OCI-M2 (cell line): ENCODE data around the gene NEK7.
"Not testable (repeated sequence)": the region's sequence is repeated elsewhere in the genome, so short reads cannot be mapped to it uniquely, and the experiment has no call there.

Experiments used
- DNase-seq: peaks from one replicate; lab custom pipeline; 2025; ENCODE audit not compliant: unreplicated experiment; lab: John Stamatoyannopoulos, UW

The NEK7 gene

DNA sequence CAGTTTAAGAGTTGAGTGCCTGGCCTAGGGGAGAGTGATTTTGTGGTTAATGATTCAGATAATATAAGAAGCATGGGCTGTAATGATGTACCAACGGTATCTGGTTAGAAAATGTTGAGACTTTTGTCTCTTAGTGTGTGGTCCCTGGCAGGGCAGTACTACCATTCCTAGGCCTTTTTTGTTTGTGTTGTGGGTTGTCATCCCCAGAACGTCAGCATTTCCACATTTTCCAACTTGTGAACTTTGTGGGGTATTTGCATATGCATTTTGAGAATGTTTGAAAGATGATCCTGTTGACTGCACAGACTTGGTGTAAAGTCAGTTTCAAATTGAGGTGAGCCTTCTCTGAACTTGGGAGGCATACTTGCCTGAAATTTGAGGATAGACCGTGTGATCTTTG lies 11.4 kb downstream of the NEK7 start:
- DNase-seq = no peak

DNA sequence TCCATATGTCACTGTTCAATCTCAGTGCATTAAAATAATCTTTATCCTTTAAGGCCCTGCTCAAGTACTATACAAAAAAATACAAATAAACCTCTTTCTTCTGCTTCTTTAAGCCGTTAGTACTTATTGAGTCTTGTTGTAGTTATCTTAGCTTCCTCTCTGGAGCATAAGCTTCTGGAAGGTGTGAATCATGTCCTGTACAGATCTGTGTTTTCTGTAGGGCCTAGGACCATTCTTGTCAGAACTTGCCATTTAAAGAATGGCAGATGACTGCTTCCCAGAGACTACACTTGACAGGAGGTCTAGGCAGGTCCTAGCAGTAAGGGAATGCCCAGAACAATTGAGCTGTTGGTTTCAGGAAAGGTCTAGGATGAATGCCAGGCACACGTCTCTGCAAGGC lies 12.9 kb downstream of the NEK7 start:
- DNase-seq = no peak

DNA sequence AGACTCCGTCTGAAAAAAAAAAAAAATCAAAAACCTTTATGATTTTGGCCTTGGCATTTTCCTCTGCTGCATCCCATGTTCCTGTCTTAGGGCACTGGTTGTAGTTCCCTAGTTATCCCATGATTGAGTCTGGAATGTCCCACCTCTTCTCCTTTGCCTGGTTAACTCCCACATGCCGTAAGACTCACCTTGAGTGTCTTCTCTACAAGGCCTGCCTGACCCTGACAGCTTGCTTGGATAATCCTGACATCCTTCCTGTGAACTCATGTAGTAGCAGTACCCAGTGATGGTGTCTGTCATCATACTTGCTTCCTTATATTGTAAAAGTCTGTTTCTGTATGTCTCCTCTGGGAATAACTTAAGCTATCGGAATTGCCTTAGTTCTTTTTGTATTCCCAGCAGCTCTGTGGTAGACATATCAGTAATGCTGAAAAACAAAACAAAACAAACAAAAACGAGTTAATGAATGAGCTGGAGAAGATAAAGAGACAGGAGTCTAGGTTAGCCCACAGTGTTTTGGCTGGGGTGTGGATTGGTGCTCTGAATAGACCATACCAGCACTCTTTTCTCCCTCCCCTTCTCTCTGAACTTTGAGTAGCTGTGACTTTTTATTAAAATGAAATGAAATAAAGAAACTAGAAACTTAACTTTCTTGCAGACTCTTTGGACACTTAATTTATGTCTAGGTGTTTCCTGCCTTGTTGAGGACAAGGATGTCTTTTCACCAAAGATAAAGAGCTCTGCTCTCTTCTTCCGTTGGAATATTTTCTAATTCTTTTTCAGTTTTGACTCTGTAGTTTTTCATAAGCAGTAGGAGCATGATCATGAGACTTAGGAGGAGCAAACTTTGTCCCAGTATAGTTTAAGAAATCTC lies 15.1 kb downstream of the NEK7 start:
- DNase-seq = no peak

DNA sequence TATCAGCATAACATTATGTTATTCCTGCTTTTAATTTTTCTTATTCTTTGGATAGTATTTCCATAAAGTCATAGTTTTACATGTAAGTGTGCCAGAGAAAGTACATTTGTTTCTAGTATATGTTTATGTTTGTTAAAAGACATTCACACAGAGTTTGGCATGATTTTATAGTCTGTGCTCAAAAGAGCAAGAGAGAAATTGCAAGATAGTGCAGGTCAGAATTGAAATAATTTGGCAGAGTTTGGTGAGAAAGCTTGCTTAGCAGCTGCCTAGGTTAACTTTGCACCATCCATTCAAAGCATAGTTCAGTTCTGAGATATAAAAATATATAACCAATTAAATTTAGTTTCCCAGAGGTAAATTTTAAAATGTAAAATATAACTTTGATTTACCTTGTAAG lies 17.0 kb downstream of the NEK7 start:
- no peak for DNase-seq

DNA sequence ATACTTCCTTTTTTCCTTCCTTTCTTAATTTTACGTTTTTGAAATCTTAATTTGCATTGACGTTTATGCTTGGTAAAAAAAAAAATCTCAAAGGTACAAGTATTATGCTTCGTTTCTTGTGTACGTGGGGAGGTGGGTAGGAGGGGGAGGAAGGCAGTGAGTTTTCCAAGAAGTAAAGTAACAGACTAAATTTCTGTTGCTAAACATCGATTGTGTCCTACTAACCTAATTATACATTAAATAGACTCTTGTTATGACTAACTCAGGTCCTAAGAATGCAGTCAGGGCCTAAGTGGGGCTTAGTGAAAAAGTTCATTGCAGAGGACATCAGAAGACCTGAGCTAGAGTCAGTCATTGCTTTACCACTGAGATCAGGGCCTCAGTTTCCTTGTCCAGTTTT lies 17.5 kb downstream of the NEK7 start:
- DNase-seq = no peak

DNA sequence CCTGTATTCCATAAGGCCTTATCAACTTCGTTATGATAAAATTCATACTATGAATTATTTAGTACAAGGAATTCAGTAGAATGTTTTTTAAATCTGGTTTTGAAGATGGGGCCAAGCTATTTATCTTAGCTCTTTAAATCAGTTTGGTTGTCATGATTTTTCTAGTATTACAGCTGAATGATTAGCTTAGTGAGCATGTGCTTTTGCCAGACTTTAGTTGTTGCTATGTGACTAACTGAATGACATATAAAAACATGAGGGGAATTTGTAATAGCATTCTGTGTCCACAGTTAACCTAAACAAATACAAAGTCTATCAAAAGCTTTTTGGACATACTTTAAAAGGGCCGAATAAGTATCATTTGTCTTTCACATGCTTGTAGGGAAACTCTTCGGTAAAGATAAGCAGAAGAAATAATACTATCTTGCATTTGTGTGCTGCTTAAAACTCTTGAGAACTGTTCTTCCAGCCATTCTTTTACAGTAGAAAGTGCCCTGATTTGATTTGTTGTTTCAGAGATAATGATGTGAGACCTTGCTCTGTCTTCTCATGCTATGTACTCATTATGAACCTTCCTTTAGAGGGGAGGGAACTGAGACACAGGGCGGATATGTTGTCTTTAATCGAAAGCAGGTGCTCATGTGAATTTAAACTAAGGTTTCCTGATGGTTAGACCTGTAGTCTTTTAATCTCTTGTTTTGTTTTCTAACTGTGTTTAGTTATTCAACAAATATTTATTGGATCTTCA lies 18.8 kb downstream of the NEK7 start:
- no peak for DNase-seq

DNA sequence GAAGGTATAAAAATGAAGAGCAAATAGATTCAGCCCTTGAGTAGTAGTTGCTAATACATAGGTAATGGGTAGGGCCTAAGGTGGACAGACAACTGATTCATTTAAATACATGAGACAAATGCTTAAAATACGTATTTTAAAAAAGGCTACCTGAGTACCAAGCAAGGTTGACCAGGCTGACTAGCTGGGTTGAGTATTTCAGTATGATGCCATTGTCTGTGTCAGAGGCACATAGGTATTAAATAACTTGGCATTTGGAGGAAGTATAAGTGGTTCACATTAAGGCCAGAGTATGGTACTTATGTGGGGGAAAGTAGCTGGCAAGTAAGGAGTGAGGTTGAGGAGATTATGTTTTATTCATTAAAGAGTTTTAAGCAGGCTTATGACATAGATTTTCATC lies 19.4 kb downstream of the NEK7 start:
- no peak for DNase-seq

DNA sequence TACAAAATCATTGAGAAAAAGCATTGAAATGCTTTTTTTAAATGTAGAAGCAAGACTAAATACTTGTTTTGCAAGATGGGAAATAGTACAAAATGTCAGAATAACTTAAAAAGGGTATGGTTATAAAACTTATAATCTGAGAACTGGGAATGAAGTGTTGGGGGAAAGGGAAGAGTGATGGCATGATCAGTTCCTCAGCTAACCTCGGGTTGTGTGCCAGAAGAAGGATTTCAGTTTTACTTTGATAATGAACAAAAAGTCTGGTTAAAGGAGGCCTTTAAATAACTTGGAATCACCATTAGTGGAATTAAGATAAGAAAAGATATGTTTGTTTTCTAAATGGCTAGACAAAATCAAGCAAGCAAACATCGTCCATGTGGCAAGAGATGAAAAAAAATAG lies 20.7 kb downstream of the NEK7 start:
- no peak for DNase-seq

DNA sequence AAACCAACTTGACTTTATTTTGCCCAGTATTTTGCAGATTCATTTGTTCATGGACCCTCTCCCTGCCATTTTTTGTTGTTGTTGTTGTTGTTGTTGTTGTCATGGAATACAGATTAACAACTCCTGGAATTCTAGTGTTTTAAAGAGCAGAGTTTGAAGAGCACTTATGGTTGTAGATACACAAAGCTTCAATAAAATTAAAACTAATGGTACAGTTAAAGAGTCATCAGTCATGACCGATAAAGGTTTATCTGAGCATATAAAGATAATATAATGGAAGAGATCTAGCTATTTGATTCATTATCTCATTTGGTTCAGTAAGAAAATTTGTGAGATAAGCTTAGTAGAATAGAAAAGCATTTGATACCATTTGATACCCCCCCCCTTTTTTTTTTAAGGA lies 21.8 kb downstream of the NEK7 start:
- no peak for DNase-seq

DNA sequence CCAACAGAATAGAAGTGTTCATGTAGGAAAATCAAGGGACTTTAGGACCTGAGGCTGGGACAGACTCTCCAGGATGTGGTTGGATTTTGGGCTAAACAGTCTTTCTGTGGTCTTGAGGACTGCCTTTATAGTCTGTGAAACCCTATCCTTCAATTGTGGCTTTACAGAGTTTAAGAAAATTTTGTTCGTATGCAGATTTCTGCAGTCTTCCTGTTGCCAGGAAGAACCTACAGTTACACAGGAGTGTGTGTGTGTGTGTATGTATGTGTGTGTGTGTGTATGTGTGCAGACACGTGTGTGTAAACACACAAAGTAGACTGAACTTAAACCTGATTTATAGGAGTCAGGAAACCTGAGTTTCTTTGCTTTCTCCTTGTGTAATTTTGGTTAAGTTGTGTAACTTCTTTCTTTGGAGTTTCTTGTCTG lies 22.8 kb downstream of the NEK7 start:
- DNase-seq = no peak

DNA sequence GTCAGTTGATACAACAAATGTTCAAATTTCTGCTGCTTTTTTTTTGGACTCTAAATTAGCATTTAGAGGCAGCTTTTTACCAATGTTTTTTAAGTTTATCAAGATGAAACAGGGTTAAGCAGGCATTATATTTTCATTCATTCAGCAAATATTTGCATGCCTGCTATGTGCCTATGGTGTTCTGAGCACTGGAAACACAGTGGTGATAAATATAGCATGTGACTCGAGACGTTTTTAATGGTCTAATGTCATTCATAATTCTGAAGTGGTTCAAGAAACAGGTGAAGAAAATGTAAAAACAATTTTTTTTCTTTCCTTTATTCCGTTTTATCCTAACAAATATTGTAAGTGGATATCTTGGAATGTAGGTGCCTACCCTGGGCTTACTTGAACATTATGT lies 26.8 kb downstream of the NEK7 start:
- no peak for DNase-seq

DNA sequence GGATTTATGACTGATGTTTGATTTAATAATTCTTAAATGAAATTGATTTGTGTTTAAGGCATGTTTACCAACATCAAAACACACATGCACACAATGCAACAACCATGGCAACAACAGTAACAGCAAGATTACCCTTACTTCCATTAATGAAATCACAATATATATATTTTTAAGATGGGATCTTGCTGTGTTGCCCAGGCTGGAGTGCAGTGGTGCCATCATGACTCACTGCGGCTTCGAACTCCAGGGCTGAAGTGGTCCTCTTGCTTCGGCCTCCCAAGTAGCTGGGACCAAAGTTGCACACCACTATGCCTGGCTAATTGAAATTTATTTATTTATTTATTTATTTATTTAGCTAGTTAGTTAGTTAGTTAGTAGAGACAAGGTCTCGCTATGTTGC lies 27.7 kb downstream of the NEK7 start:
- DNase-seq = no peak

DNA sequence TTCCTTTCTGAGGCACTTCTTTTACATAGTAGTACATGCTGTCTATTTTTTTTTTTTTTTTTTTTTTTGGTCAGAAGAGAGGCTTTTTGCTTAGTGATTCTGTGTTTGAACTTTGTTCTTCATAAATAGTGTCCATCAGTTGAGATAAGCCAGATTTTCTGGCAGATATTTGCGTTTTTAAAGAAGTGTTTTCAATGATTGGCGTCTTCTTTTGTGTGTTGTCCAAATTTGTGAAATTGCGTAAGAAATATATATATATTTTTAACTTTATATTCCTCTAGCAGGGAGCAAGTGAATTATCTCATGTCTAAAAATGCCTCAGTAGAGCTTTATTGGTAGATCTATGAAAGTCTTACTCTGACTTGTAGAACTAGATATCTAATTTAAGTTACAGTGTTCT lies 28.3 kb downstream of the NEK7 start:
- no peak for DNase-seq

DNA sequence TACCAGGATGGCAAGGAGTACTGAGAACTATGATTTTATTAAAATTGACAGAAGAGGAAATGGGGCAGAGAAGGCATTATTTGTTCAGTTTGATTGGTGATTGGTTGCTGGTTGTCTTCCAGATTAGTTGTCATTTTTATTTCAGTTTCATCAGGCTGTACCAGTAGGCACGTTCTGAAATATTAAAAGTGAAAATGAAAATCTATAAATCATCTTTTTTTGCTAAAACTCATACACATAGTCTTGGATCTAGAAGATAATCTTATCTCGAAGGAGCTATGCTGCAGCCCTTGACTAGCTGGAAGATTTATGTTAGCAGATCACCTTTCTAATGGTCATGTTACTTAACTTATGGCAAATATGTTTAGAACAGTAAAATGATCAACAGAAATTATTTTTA lies 29.0 kb downstream of the NEK7 start:
- DNase-seq = no peak

DNA sequence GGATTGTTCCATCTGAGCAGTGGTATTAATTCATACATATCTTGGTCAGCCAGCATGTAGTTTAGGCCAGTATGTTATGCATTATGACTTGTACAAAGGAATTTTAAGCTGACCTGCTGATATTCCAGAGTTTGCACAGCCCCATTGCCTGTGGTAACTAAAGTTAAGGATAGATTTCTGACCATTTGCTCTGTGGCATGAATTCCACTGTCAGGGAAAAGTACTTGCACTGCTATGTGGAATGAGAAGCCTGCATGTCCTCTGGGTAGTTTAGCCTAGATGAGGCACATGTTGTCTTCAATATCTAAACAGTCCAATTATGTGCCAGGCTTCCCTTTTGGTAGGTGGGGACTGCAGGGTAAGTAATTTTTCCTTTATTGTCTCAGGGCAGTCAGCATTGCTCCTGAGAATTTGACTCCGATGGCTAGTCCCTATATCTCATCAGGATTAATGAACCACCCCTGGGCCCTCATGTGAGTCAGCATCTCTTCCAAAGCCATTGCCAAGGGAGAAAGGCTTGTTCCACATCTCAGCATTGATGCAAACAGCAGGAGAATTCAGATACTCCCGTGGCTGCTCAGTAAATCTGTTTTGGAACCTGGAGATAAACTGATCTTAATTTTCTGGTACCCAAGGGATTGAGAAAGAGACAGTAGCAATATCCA lies 30.2 kb downstream of the NEK7 start:
- no peak for DNase-seq

DNA sequence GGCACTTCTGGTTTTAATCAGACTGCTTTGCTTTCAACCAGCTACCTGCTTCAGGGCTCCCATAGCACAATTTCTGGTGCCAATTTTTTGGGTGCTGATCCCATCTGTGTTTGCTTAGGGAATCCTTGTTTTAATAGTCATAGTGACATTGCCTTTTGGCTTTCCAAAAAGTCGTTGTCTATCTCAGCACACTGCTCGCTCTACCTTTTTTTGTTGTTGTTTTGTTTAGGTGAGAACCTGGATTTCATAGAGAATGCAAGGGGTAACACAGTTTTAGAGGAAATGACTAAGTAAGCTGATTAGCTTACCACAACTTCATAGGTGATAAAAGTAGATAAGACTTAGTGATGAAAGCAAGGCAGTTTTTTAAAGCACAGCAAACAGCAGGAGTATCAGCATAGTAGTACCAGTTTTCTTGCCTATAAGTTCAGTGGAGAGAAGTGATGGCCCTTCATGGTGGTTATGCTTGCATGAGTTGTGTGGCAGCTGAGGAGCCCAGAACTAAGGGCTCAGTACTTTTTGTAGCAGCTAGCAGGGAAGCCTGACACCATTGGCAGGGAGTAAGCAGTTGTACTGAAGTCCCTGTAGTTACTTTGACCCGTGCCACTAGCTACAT lies 31.3 kb downstream of the NEK7 start:
- no peak for DNase-seq

DNA sequence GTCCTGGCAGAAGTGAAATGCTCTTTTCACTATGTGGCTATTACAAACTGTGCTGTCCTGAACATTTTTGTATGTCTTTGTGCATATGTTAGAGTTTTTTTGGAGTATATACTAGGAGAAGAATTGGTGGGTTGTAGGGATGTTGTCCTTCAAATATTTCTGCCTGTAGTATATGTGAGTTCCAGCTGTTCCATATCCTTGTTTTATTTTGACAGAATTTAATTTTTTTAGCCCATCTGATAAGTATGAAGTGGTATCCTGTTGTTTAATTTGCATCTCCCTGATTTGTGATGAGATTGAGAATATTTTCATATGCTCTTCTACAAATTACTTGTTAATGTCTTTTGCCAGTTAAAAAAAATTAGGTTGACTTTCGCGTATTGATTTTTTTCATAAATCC lies 34.3 kb downstream of the NEK7 start:
- DNase-seq = no peak

DNA sequence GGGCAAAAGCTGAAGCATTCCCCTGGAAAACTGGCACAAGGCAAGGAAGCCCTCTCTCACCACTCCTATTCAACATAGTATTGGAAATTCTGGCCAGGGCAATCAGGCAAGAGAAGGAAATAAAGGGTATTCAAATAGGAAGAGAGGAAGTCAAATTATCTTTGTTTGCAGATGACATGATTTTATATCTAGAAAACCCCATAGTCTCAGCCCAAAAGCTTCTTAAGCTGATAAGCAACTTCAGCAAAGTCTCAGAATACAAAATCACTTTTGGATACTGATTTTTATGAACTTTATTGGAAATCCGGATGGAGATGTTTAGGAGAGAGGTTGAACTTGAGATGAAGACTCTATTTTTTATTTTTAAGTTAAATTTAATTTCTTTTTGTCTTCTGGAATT lies 37.1 kb downstream of the NEK7 start:
- not testable (repeated sequence) for DNase-seq

DNA sequence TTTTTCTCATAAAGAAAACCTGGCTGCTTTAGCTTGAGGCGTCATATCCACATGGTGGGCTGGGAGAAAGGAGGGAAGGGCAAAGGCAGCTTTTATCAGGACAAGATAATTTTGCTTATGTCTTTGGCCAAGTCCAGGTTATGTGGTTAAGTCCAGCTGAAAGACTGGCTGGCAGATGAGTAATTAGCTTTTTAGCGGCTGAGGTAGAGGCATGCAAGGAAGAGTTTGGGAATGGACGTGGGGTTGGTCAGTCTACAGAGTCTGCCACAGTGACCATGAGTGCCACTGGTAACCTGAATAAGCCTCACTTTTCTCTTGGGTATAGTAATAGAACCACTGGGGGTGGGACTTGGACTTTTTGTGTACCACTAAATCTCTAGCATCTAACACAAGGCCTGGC lies 39.8 kb downstream of the NEK7 start:
- no peak for DNase-seq

DNA sequence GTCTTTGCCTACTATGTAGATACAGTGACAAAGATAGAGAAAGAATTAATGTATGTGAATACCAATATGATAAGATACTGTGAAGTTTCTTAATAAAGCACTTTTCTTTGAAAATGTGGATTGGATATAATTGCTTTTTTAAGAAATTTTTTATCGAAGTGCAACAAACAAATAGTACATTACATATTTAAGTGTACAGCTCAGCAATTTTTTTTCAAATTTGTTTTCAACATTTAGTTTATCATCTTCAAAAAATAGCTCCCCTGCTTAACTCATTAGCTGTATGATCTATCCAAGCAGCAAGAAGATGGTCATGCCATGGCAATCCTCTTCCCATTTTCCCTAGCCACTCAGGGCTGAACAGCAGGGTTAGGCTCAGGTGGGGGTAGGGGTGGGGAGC lies 40.5 kb downstream of the NEK7 start:
- DNase-seq = no peak

DNA sequence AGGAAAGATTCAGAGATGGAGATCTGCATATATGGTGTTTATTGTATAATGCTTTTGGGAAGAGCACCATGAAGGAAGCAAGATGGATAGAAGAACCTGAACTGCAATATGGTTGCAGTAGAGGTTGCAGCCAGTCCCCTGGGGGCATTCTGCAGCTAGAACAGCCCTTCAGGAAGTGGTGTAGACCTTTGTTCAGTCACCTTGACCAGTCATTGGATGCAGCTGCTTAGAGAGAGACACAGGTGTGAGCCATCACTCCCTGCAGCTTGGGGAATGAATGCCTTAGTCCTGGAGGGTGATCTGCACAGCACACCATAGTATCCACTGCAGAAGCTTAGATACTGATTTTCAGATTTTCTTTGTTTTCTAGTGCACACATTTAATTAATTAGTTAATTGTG lies 42.3 kb downstream of the NEK7 start:
- no peak for DNase-seq
